ENCODE measurements around the gene WBP2.
"Not testable (repeated sequence)": the region's sequence is repeated elsewhere in the genome, so short reads cannot be mapped to it uniquely, and the experiment has no call there.

The WBP2 gene

DNA sequence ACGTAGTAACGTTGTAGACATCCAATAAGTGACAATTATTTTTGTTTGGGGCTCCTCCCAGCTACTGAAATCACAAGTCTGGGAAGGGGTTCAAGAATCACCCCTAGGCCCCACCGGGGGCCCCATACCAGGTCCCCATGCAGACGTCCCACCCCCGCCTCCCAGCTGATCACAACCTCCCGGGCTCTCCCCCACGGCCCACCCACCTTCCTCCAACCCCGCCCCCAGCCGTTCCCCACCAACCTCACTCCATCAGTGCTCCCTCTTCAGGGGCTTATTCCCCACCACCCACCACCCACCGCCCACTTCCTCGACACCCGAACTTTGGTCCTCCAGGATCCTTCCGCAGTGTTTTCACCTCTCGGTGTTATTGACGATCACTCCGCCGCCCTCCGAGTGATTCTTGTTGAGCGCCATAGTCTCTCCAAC is 240 bp downstream of the WBP2 start:
- H3K4me1 ChIP-seq (ENCODE audit: low read length): peaks cover 12% of the 10 kb centered on the region
- TF ChIP-seq EZH2phosphoT487 (IDR thresholded peaks at IDR 0.05; ENCODE audit: low read length) (no peak), EZH2 (optimal IDR thresholded peaks at IDR 0.05; ENCODE audit: low read depth, low read length) (no peak)
- TF ChIP-seq, protein P1, sequence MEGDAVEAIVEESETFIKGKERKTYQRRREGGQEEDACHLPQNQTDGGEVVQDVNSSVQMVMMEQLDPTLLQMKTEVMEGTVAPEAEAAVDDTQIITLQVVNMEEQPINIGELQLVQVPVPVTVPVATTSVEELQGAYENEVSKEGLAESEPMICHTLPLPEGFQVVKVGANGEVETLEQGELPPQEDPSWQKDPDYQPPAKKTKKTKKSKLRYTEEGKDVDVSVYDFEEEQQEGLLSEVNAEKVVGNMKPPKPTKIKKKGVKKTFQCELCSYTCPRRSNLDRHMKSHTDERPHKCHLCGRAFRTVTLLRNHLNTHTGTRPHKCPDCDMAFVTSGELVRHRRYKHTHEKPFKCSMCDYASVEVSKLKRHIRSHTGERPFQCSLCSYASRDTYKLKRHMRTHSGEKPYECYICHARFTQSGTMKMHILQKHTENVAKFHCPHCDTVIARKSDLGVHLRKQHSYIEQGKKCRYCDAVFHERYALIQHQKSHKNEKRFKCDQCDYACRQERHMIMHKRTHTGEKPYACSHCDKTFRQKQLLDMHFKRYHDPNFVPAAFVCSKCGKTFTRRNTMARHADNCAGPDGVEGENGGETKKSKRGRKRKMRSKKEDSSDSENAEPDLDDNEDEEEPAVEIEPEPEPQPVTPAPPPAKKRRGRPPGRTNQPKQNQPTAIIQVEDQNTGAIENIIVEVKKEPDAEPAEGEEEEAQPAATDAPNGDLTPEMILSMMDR (IDR thresholded peaks at IDR 0.05; ENCODE audit: low read length): no peak
- no peaks in the 10 kb centered on the region for H4K20me1 ChIP-seq (ENCODE audit: insufficient read depth, low read length)
- H3K27me3 ChIP-seq (replicated peaks; ENCODE audit: insufficient read depth, low read length): no peaks in the 10 kb centered on the region
- peak overlapping the region; percentile 68 for H3K9ac ChIP-seq (ENCODE audit: low read length)
- H3K27ac ChIP-seq (ENCODE audit: low read length): peak overlapping the region; percentile 11; the same call in 1 of the 2 replicates
- H3K36me3 ChIP-seq (replicated peaks; ENCODE audit: insufficient read depth, low read length): no peaks in the 10 kb centered on the region
- 0 out of 2 replicates have a peak overlapping the region, but pooled peaks have one; percentile 25 for H2AFZ ChIP-seq (ENCODE audit: low read length)
- peak overlapping the region; percentile 75 for H3K4me2 ChIP-seq (ENCODE audit: low read depth, low read length)
- peaks cover 30% of the 10 kb centered on the region for H3K79me2 ChIP-seq (ENCODE audit: low read length)
- no peaks in the 10 kb centered on the region for H3K9me3 ChIP-seq (replicated peaks; ENCODE audit: insufficient read depth, low read length)
- no peaks in the 10 kb centered on the region for H3K9me2 ChIP-seq (replicated peaks; ENCODE audit: insufficient read depth, low read length)
- H3F3A ChIP-seq (ENCODE audit: insufficient read depth, low read length): peaks cover 12% of the 10 kb centered on the region; the same call in 1 of the 2 replicates
- no peak for DNase-seq
- peak overlapping the region; percentile 73 for H3K4me3 ChIP-seq (ENCODE audit: low read length)

DNA sequence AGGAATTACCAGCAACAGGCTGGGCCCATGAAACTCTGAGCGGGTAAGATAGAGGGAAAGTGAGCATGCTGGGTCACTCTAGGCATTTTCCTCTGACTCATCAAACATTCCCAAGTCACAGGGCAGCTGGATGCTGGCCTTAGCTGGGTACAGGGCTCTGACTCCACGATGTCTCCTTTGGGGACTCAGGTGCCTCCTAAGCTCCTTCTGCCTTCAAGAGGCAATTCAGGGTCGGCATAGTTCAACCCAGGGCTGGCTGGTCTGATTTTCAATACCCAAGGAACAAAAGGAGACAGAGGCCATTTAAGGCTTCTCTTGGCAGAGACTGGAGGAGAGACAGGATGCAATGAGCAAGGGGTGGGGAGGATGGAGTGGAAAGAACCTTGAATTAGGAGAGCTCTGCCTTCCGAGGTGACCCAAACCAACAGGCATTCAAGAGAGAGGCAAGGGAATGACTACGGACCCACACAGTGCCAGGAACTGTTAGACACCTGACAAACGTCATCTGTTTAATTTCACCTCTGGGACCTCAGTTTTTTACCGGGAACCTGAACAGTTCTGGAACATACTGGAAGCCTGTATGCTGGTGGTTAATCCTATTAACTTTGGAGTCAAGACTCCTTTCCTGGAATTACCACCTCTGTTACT is 910 bp downstream of the WBP2 start:
- peaks cover 12% of the 10 kb centered on the region; the same call in 1 of the 2 replicates for H3F3A ChIP-seq (ENCODE audit: insufficient read depth, low read length)

DNA sequence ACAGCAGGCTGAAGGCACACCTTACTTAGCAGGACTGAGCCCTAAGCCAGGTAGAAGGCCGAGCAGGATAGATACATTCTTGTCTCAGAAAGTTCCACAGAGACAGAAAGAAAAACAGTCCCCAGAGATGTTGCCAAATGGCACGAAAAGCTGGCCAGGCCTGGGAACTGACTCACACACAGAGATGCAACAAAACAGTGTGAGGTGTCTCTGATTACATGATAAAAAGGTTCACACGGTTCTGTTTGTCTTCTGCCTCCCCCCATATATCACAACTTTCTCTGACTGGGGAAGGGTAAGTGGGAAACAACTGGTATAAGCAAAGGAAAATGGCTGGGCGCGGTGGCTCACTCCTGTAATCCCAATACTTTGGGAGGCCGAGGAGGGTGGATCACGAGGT is 1.7 kb downstream of the WBP2 start:
- no peak for TF ChIP-seq EZH2 (optimal IDR thresholded peaks at IDR 0.05; ENCODE audit: low read depth, low read length)
- TF ChIP-seq, protein P1 (IDR thresholded peaks at IDR 0.05; ENCODE audit: low read length): no peak
- no peak for TF ChIP-seq EZH2phosphoT487 (IDR thresholded peaks at IDR 0.05; ENCODE audit: low read length)
- no peaks in the 10 kb centered on the region for H4K20me1 ChIP-seq (ENCODE audit: insufficient read depth, low read length)
- no peaks in the 10 kb centered on the region for H3K9me3 ChIP-seq (replicated peaks; ENCODE audit: insufficient read depth, low read length)
- H3F3A ChIP-seq (ENCODE audit: insufficient read depth, low read length): peaks cover 6% of the 10 kb centered on the region; the same call in 1 of the 2 replicates
- H3K36me3 ChIP-seq (replicated peaks; ENCODE audit: insufficient read depth, low read length): no peaks in the 10 kb centered on the region
- no peak overlapping the region for H3K9ac ChIP-seq (ENCODE audit: low read length)
- no peak overlapping the region for H2AFZ ChIP-seq (ENCODE audit: low read length)
- H3K4me3 ChIP-seq (ENCODE audit: low read length): no peak overlapping the region
- H3K79me2 ChIP-seq (ENCODE audit: low read length): peaks cover 30% of the 10 kb centered on the region
- H3K27ac ChIP-seq (ENCODE audit: low read length): no peak overlapping the region
- no peaks in the 10 kb centered on the region for H3K9me2 ChIP-seq (replicated peaks; ENCODE audit: insufficient read depth, low read length)
- DNase-seq: no peak
- H3K4me1 ChIP-seq (ENCODE audit: low read length): peaks cover 5% of the 10 kb centered on the region
- H3K4me2 ChIP-seq (ENCODE audit: low read depth, low read length): no peak overlapping the region
- no peaks in the 10 kb centered on the region for H3K27me3 ChIP-seq (replicated peaks; ENCODE audit: insufficient read depth, low read length)

More for the DNA sequence above, 910 bp downstream of the WBP2 start:
- Histone ChIP-seq H3K4me1 (ENCODE audit: low read length) (peaks cover 9% of the 10 kb centered on the region), H3K4me2 (ENCODE audit: low read depth, low read length) (peak overlapping the region; percentile 75), H3K27me3 (replicated peaks; ENCODE audit: insufficient read depth, low read length) (no peaks in the 10 kb centered on the region), H4K20me1 (ENCODE audit: insufficient read depth, low read length) (no peaks in the 10 kb centered on the region), H3K79me2 (ENCODE audit: low read length) (peaks cover 30% of the 10 kb centered on the region), H3K27ac (ENCODE audit: low read length) (peak overlapping the region; percentile 3; the same call in 1 of the 2 replicates), H3K4me3 (ENCODE audit: low read length) (peak overlapping the region; percentile 73), H2AFZ (ENCODE audit: low read length) (no peak overlapping the region), H3K9me2 (replicated peaks; ENCODE audit: insufficient read depth, low read length) (no peaks in the 10 kb centered on the region), H3K36me3 (replicated peaks; ENCODE audit: insufficient read depth, low read length) (no peaks in the 10 kb centered on the region), H3K9ac (ENCODE audit: low read length) (peak overlapping the region; percentile 68), H3K9me3 (replicated peaks; ENCODE audit: insufficient read depth, low read length) (no peaks in the 10 kb centered on the region)
- DNase-seq: no peak
- TF ChIP-seq EZH2 (optimal IDR thresholded peaks at IDR 0.05; ENCODE audit: low read depth, low read length): no peak
- TF ChIP-seq, protein P1 (IDR thresholded peaks at IDR 0.05; ENCODE audit: low read length): no peak

DNA sequence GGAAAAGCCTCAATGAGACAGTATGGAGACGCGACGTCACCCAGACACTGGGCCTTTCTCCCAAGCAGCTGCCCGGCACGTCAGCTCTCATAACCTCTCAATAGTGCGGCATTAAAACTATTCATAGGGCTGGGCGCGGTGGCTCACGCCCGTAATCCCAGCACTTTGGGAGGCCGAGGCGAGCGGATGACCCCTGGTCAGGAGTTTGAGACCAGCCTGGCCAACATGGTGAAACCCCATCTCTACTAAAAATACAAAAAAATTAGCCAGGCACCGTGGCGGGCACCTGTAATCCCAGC is 3.5 kb downstream of the WBP2 start:
- not testable (repeated sequence) for H4K20me1 ChIP-seq (ENCODE audit: insufficient read depth, low read length); H3F3A ChIP-seq (ENCODE audit: insufficient read depth, low read length); H3K27me3 ChIP-seq (replicated peaks; ENCODE audit: insufficient read depth, low read length); DNase-seq; H3K4me3 ChIP-seq (ENCODE audit: low read length); H3K9me2 ChIP-seq (replicated peaks; ENCODE audit: insufficient read depth, low read length); H3K27ac ChIP-seq (ENCODE audit: low read length); H3K9ac ChIP-seq (ENCODE audit: low read length); H2AFZ ChIP-seq (ENCODE audit: low read length); H3K4me2 ChIP-seq (ENCODE audit: low read depth, low read length); H3K4me1 ChIP-seq (ENCODE audit: low read length); H3K9me3 ChIP-seq (replicated peaks; ENCODE audit: insufficient read depth, low read length); H3K36me3 ChIP-seq (replicated peaks; ENCODE audit: insufficient read depth, low read length)
- peaks cover 30% of the 10 kb centered on the region for H3K79me2 ChIP-seq (ENCODE audit: low read length)

All from MM.1S (cell line).